Muscle layer of colon (tissue), 2 donors: ENCODE data around the gene PLB1.

Experiments
- H3K27ac ChIP-seq: one replicate; pipeline ENCODE4 v1.7.0; 2013; ENCODE audit warnings: low read depth, mild to moderate bottlenecking, low read length, moderate library complexity
- H3K27me3 ChIP-seq, 2 donors: one replicate each; pipeline ENCODE4 v1.7.0; 2013; ENCODE audit warnings: low read length in 2 of 2, mild to moderate bottlenecking in 2 of 2; ENCODE audit not compliant: insufficient read depth in 2 of 2, control insufficient read depth in 1 of 2
- H3K36me3 ChIP-seq: one replicate; pipeline ENCODE4 v1.7.0; 2013; ENCODE audit warnings: mild to moderate bottlenecking, low read length; ENCODE audit not compliant: insufficient read depth
- H3K4me1 ChIP-seq: one replicate; pipeline ENCODE4 v1.7.0; 2013; ENCODE audit warnings: mild to moderate bottlenecking, low read length; ENCODE audit not compliant: insufficient read depth
- H3K4me3 ChIP-seq, 2 donors: one replicate each; pipeline ENCODE4 v1.7.0; 2013; ENCODE audit warnings: low read length in 2 of 2, low read depth in 1 of 2, mild to moderate bottlenecking in 1 of 2, moderate library complexity in 1 of 2
- H3K9ac ChIP-seq: one replicate; pipeline ENCODE4 v1.7.0; 2013; ENCODE audit warnings: low read length
- H3K9me3 ChIP-seq: one replicate; pipeline ENCODE4 v1.7.0; 2013; ENCODE audit warnings: mild to moderate bottlenecking, low read length
- donor health status: abdominal sarcoma.
- donor health status: Adenocarcinoma of cecum.

The PLB1 gene

DNA sequence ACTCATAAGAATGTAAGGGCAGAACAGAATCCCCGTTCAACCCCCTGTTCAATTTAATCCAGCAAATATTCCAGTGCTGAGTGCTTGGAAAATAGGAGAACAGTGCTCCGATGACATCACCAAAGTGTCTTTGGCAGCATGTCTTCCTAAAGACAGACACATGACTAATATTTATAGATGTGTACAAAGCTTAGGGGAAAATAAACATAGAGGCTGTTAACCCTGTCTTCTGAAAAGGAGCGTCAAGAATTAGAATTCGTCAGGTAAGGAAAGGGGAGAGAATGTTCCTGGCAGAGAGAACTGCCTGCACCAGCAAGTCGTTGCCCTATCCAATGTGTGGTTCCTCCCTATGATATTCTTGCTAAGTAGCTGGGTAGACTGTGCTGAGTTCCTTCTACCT lies 72.7 kb downstream of the PLB1 start:
- Histone ChIP-seq H3K27me3 (no peaks in the 10 kb centered on the region), H3K4me3 (no peak overlapping the region), H3K27ac (no peak overlapping the region), H3K9me3 (no peaks in the 10 kb centered on the region), H3K36me3 (no peaks in the 10 kb centered on the region), H3K4me1 (peaks cover 3% of the 10 kb centered on the region), H3K9ac (no peak overlapping the region)

DNA sequence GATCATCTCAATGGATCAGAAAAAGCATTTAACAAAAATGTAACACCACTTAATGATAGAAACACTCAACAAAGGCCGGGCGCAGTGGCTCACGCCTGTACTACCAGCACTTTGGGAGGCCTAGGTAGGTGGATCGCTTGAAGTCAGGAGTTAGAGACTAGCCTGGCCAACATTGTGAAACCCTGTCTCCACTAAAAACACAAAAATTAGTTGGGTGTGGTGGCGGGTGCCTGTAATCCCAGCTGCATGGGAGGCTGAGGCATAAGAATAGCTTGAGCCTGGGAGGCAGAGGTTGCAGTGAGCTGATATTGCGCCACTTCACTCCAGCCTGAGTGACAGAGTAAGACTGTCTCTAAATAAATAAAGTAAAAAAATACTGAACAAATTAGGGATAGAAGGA lies 74.6 kb downstream of the PLB1 start:
- peaks cover 3% of the 10 kb centered on the region for H3K4me1 ChIP-seq
- no peak overlapping the region for H3K27ac ChIP-seq
- H3K27me3 ChIP-seq = no peaks in the 10 kb centered on the region
- H3K9ac ChIP-seq = no peak overlapping the region
- no peaks in the 10 kb centered on the region for H3K36me3 ChIP-seq
- H3K4me3 ChIP-seq = no peak overlapping the region
- H3K9me3 ChIP-seq = no peaks in the 10 kb centered on the region

DNA sequence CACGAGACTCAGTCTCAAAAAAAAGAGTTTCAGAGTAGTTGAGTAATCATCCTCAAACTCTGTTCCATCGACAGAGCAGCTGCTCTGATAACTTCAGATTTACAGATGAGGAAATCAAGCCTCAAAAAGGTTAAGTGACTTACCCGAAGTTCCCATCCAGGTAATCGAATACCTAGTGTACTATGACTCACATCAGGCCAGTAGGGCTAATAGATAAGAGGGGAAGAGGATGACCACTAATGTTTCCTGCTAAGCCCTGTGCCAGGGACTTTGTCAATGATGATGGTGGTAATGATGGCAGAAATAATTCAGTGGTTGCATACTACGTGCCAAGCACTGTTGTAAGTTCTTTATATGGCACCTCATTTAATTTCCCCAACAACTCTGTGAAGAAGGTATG lies 80.9 kb downstream of the PLB1 start:
- Histone ChIP-seq H3K4me1 (no peaks in the 10 kb centered on the region), H3K4me3 (no peak overlapping the region), H3K27ac (no peak overlapping the region)

DNA sequence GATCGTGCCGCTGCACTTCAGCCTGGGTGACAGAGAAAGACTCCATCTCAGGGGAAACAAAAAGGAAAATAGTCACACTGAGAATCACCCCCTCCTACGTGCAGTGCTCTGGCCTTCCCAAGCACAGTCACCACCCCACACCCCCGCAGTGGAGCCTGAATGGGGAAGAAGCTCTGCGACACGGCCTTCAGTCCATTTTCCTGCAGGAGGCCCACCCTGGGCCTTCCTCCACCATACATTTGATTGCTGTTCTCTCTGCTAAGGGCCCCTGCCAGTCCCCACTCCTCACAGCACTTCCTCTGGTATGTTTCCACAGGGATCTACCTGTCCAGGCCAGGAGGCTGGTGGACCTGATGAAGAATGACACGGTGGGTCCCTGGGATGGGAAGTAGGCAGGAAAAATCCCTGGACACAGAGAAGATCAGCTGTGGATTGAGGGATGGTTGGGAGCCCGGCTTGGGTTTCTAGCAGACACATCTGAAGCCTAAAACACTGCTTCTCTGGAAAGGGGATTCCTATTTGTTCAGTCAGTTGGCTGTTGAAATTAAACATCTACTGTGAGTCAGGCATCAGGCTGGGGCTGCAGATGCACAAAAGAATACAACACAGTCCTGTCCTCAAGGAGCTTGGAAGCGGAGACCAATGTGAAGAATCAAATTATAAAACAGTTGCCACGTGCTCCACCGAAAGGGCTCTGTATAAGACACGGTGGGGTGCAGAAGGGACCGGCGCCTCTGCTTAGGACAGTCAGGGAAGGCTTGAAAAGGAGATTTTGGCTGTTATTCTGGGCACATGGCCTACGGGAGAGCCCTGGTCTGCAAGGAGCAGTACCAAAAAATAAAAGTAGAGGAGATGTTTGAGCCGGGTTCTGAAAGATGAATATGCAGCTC lies 82.2 kb downstream of the PLB1 start:
- Histone ChIP-seq H3K27ac (no peak overlapping the region), H3K4me1 (no peaks in the 10 kb centered on the region), H3K4me3 (no peak overlapping the region), H3K9ac (no peak overlapping the region), H3K36me3 (no peaks in the 10 kb centered on the region), H3K9me3 (no peaks in the 10 kb centered on the region), H3K27me3 (no peaks in the 10 kb centered on the region)

More for the DNA sequence above, 80.9 kb downstream of the PLB1 start:
- Histone ChIP-seq H3K27me3 (no peaks in the 10 kb centered on the region), H3K9ac (no peak overlapping the region), H3K9me3 (no peaks in the 10 kb centered on the region), H3K36me3 (no peaks in the 10 kb centered on the region)

DNA sequence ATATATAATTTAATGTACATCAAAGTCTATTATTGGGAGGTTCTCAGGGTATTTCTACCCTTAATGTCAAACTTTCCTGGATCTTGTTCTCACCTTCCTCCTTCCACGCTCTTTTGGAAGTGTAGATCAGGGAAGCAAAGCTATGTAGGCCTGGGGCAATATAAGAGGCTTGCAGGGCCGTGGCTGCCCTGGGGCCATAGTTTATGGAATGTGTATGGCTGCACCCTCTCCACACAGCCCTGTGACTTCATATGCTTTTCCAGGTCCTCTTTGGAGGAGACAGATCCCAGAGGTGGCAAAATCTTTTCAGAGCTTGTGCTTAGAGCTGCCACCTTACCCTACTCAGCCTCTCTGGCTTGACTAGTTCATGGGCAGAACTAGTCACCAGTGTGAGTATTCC lies 82.9 kb downstream of the PLB1 start:
- no peaks in the 10 kb centered on the region for H3K4me1 ChIP-seq
- no peaks in the 10 kb centered on the region for H3K36me3 ChIP-seq
- H3K27me3 ChIP-seq = no peaks in the 10 kb centered on the region
- H3K9me3 ChIP-seq = no peaks in the 10 kb centered on the region
- no peak overlapping the region for H3K9ac ChIP-seq
- H3K27ac ChIP-seq = no peak overlapping the region
- no peak overlapping the region for H3K4me3 ChIP-seq

DNA sequence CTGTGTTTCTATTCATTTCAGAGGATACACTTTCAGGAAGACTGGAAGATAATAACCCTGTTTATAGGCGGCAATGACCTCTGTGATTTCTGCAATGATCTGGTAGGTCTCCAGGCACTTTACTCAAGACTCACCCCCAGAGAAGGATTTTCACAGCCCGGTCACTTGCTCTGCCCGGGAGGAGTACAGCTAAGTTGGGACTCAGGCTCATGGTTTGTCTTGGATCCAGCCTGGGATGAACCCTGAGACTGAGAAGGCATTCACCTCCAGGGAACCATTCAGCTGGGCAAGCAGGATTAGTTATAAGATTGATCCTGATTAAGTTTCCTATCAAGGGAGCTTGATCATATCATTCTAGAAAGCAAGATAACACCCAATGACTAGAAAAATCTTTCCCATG lies 83.7 kb downstream of the PLB1 start:
- H3K4me3 ChIP-seq = no peak overlapping the region
- peaks cover 5% of the 10 kb centered on the region for H3K4me1 ChIP-seq
- no peaks in the 10 kb centered on the region for H3K27me3 ChIP-seq
- H3K36me3 ChIP-seq = no peaks in the 10 kb centered on the region
- H3K9ac ChIP-seq = no peak overlapping the region
- no peak overlapping the region for H3K27ac ChIP-seq
- no peaks in the 10 kb centered on the region for H3K9me3 ChIP-seq

DNA sequence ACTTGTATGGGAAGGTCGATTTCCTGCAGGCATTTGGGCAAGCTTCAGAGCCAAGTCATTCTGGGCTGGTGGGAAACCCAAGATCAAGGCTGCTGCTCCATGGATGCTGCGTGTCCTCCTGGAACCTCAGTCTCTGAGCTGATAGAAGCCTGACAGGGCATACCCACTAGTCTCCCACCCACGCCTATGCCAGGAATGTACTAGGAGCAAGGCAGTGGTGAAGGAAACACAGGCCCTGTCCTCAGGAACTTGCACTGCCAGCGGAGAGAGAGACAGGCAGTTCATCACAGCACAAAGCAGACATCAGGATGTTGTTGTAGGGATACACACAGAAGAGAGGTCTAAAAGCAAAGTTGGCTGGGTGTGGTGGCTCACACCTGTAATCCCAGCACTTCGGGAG lies 84.2 kb downstream of the PLB1 start:
- Histone ChIP-seq H3K27ac (no peak overlapping the region), H3K9ac (no peak overlapping the region), H3K4me1 (peaks cover 7% of the 10 kb centered on the region), H3K9me3 (no peaks in the 10 kb centered on the region), H3K36me3 (no peaks in the 10 kb centered on the region), H3K27me3 (no peaks in the 10 kb centered on the region), H3K4me3 (no peak overlapping the region)

DNA sequence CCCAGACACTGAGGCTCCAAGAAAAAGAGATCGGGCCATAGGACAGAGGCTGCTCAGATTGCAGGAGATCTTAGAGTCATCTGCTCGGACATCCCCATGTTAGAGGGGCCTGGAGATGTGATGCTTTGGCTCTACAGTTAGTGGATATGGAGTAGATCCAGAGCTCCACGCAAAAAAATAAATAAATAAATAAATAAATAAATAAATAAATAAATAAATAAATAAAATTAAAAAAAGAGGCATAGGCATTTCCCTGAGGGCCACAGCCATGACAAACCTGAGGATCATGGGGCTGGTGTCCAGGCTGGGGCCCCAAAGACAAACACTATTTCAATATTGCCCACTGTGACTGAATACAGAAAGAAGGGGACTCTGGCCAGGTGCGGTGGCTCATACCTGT lies 85.5 kb downstream of the PLB1 start:
- Histone ChIP-seq H3K36me3 (no peaks in the 10 kb centered on the region), H3K4me1 (peaks cover 7% of the 10 kb centered on the region), H3K9ac (no peak overlapping the region), H3K9me3 (no peaks in the 10 kb centered on the region), H3K27me3 (no peaks in the 10 kb centered on the region), H3K4me3 (no peak overlapping the region), H3K27ac (no peak overlapping the region)

DNA sequence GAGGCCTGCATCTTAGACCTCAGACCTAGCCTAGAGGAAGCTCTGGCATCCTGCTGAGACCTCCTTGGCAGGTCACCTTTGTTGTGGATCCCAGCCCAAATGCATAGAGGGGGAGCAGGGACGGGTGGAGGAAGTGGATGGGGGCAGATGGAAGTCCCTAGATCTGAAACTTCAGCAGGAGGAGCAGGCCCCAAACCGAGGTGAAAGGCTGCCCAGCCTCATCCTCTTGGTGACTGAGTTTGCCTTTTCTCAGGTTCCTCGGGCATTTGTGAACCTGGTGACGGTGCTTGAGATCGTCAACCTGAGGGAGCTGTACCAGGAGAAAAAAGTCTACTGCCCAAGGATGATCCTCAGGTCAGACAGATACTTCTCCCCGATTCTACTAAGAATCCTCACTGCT lies 86.3 kb downstream of the PLB1 start:
- Histone ChIP-seq H3K9ac (no peak overlapping the region), H3K9me3 (no peaks in the 10 kb centered on the region), H3K4me3 (no peak overlapping the region), H3K27ac (no peak overlapping the region), H3K4me1 (peaks cover 7% of the 10 kb centered on the region), H3K27me3 (no peaks in the 10 kb centered on the region), H3K36me3 (no peaks in the 10 kb centered on the region)

DNA sequence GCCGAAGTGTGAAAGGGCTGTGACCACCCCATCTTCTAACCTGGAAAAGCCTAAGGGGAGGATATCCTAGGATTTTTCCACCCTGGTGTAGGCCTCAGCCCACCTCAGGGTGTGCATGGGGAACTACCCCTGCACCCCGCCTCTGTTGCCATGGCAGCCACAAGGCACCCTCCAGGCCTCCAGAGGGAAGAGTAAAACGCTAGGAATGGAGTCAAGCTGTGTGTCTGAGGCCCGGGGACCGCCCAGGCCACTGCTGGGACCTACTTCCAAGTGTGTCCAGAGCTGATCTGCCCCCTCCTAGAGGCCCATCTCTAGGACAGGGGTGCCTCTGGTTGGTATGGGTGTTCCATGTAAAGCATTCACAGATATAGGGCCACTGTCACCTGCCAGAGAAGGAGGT lies 86.7 kb downstream of the PLB1 start:
- Histone ChIP-seq H3K36me3 (no peaks in the 10 kb centered on the region), H3K9ac (no peak overlapping the region), H3K9me3 (no peaks in the 10 kb centered on the region), H3K4me1 (peaks cover 7% of the 10 kb centered on the region), H3K4me3 (no peak overlapping the region), H3K27ac (no peak overlapping the region), H3K27me3 (no peaks in the 10 kb centered on the region)

DNA sequence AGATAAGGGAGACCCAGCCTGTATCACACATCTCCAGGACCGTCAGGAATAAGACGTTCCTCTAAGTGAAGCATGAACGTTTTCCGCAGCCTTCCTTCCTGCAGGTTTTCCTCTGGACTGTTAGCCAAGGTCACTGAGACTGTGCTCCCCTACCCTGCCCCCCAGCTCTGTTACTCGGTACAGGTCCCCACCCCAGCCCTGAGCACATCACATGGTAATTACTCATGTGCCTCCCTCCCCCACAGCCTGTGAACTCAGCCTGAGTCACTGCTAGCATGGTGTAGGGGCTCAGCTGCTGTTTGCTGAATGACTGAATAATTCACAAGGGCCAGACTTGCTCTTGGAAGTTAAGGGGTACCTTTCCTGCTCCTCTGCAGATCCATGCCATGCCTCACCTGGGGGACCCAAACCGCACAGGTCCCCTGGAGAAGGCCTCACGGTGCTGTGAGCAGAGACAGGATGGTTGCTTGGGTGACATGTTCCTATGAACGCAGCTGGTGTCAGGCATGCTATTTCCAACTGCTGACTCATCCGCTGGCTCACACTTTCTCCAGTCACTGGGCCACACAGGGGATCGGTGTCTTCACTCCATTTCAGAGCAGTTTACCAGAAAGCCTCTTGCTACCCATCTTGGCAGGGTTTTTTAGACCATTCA lies 88.2 kb downstream of the PLB1 start:
- Histone ChIP-seq H3K27me3 (no peaks in the 10 kb centered on the region), H3K27ac (no peak overlapping the region), H3K9me3 (no peaks in the 10 kb centered on the region), H3K4me1 (peaks cover 7% of the 10 kb centered on the region), H3K4me3 (no peak overlapping the region), H3K9ac (no peak overlapping the region), H3K36me3 (no peaks in the 10 kb centered on the region)

DNA sequence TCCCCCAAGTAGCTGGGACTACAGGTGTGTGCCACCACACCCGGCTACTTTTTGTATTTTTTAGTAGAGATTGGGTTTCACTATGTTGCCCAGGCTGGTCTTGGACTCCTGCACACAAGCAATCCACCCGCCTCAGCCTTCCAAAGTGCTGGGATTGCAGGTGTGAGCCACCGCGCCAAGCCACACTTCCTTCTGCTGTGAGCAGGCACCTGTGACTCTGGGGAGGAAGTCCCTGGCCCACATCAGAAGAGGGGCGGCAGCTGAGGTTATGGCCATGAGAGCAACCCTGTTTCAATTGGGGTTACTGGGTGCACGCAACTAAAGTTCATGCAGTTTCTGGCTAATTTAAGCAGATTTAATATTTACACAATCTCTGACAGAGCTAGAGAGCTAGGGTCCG lies 91.0 kb downstream of the PLB1 start:
- no peaks in the 10 kb centered on the region for H3K27me3 ChIP-seq
- H3K4me3 ChIP-seq = no peak overlapping the region
- no peaks in the 10 kb centered on the region for H3K9me3 ChIP-seq
- H3K36me3 ChIP-seq = no peaks in the 10 kb centered on the region
- no peak overlapping the region for H3K27ac ChIP-seq
- peaks cover 7% of the 10 kb centered on the region for H3K4me1 ChIP-seq
- H3K9ac ChIP-seq = no peak overlapping the region
